Activated naive CD4-positive, alpha-beta T cell treated with anti-CD3 and anti-CD28 coated beads, Interleukin-2, amount 10 ng/mL, durations not matched to agents 7 days and 5 days (primary cell): ENCODE measurements around the gene RBM15.

Experiments used
- CTCF ChIA-PET: fragments of 350-600 bp; sonication (Branson Sonifier 250); formaldehyde crosslinking; loops from one replicate; lab custom pipeline; 2021; ENCODE audit warnings: antibody characterized with exemption; lab: Charles Lee
- DNase-seq: peaks from one replicate; pipeline ENCODE4 v3.0.0-alpha.2; 2020
- H3K27ac Mint-ChIP-seq: one replicate; pipeline ENCODE4 v1.8.0; 2021; ENCODE audit warnings: mild to moderate bottlenecking, moderate library complexity, mixed read lengths
- H3K27me3 Mint-ChIP-seq: one replicate; pipeline ENCODE4 v1.8.0; 2021; ENCODE audit warnings: mild to moderate bottlenecking, mixed read lengths
- H3K36me3 Mint-ChIP-seq: one replicate; pipeline ENCODE4 v1.8.0; 2021; ENCODE audit warnings: mixed read lengths
- H3K4me1 Mint-ChIP-seq: one replicate; pipeline ENCODE4 v1.8.0; 2021; ENCODE audit warnings: mixed read lengths
- H3K4me3 Mint-ChIP-seq: one replicate; pipeline ENCODE4 v1.8.0; 2021; ENCODE audit warnings: mild to moderate bottlenecking, moderate library complexity, mixed read lengths
- H3K9me3 Mint-ChIP-seq: one replicate; pipeline ENCODE4 v1.8.0; 2021; ENCODE audit warnings: mixed read lengths

The RBM15 gene

DNA sequence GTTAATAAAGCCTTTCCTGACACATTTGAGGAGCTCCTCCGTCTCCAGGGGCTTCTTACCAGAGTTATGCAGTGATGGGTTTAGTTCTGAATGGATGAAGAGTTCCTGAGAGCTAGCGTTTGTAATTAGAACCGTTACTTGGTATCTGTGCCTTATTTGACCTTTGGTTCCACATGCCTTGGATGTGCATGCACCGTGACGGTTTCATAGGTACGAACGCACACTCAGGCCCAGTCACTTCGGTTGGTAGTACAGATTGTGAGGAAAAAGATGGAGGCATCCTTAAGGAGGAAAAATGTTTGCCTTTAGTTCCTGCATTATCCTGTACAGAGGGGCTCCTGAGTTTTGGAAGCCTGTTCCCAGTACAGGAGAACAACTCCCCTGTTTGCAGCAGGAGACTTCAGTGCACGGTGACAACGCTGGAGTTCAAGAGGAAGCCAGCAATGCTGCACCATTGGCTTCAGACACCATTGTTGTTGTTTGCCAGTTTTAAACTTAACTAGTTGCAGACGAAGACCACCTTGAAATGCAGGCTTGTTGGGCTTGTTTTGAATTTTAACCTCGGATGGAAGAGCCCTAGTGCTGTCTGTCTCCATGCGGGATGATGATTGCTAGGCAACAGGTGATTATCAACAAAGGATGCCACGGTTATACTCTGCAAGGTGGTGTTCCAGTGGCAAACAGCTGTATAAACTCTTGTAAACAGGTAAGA, 8.2 kb downstream of the RBM15 start:
- no peaks in the 10 kb centered on the region for H3K27me3 Mint-ChIP-seq
- no peak for DNase-seq
- no peak overlapping the region for H3K4me3 Mint-ChIP-seq
- no peaks in the 10 kb centered on the region for H3K9me3 Mint-ChIP-seq
- CTCF ChIA-PET, result interaction anchor here (0.7 to 1.4 kb wide), 2 partner anchors 14 to 35 kb away, joined by 3 read pairs; no protein-coding TSS in a partner anchor
- peaks cover 66% of the 10 kb centered on the region for H3K36me3 Mint-ChIP-seq
- no peak overlapping the region for H3K27ac Mint-ChIP-seq
- peaks cover 85% of the 10 kb centered on the region for H3K4me1 Mint-ChIP-seq

DNA sequence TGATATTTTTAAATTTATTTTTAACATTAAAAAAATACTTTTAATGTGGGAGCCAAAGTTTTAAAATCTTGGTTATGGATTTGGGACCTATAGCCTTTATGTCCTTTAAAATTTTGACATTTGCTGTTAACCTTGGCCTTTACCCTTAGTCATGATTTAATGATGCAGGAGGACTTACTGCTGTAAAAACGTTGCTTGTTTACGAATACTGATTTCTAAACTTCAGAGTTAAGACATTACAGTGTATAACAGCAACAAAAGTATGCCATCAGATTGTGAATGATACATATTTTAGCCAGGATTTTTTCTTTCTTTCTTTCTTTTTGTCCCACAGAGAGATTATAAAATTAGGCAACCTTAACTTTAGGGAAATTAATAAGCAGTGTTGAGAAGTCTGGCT, 8.9 kb downstream of the RBM15 start:
- peak overlapping the region; percentile 40 for H3K4me3 Mint-ChIP-seq
- H3K9me3 Mint-ChIP-seq, result no peaks in the 10 kb centered on the region
- no peak for DNase-seq
- peaks cover 60% of the 10 kb centered on the region for H3K36me3 Mint-ChIP-seq
- H3K27ac Mint-ChIP-seq, result peak overlapping the region; percentile 52
- CTCF ChIA-PET, result interaction anchor here (1.2 to 2.2 kb wide), 4 partner anchors 9 to 141 kb away, joined by 3 to 9 read pairs (median 5); partner anchors contain the start of gene RBM15
- no peaks in the 10 kb centered on the region for H3K27me3 Mint-ChIP-seq
- H3K4me1 Mint-ChIP-seq, result peaks cover 78% of the 10 kb centered on the region

DNA sequence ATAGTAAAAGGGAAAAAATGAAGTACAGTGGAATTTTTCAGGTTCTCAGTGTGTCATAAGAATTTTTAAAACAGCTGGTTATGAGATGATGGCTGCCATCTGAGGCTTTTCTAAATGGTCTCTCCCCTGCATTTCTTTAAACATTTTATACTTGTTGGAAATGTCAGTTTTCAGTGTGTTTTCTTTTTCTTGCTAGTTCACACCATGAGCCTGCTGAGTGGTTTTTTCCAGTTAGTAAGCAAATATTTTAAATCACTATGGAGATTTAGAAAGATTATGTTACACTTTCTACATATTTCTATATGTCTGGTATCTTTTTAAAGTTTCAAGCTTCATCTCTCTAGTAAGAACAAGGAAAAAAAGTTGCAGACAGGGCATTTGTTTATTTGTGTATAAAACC, 9.6 kb downstream of the RBM15 start:
- CTCF ChIA-PET, result interaction anchor here (1.1 to 2.2 kb wide), 5 partner anchors 10 to 146 kb away, joined by 3 to 9 read pairs (median 5); partner anchors contain the start of gene RBM15
- Mint-ChIP-seq H3K36me3 (peaks cover 60% of the 10 kb centered on the region), H3K4me1 (peaks cover 77% of the 10 kb centered on the region)

DNA sequence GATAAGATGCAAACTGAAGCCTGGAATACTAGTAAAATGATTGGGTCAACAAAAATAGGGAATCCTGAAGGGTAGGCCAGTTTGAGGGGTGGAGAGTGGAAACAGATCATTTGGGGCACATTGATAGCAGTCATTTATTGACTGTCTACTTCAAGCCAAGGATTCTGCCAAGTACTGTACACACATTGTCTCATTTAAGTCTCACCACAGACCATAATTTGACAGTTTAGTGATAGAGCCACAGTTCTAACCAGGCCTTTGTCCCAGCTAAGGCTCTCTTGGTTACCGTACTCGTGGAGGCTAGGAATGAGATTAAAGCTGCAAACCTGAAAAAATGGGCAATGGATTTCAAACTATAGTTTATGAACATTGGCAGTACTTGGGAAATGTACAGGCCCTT, 11.2 kb downstream of the RBM15 start:
- Mint-ChIP-seq H3K27ac (no peak overlapping the region), H3K4me1 (peaks cover 67% of the 10 kb centered on the region), H3K36me3 (peaks cover 53% of the 10 kb centered on the region), H3K27me3 (no peaks in the 10 kb centered on the region), H3K9me3 (no peaks in the 10 kb centered on the region), H3K4me3 (no peak overlapping the region)
- CTCF ChIA-PET, result interaction anchor here (2.2 kb wide), 1 partner anchor 143 kb away, joined by 9 read pairs; no protein-coding TSS in a partner anchor
- DNase-seq, result no peak

More for the DNA sequence above, 9.6 kb downstream of the RBM15 start:
- DNase-seq, result no peak
- Mint-ChIP-seq H3K27me3 (no peaks in the 10 kb centered on the region), H3K9me3 (no peaks in the 10 kb centered on the region), H3K27ac (no peak overlapping the region), H3K4me3 (no peak overlapping the region)

DNA sequence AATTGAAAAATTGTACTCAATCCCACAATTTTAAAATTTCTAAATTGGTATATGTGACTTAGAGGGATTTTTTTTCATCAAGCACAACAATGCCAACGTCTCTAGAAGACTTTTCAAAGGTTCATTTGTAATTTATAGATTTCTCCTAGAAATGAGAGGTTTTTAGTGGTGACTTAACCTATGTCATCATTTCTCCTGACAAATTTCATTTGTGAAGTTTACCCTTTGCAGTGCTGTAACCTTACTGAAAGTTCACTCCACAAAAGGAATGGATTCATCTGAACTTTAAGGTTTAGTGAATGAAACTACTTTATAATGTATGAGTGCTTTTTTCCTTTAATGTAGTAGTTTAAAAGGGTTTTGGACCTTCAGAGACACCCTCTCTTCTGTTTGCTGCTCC, 16.1 kb downstream of the RBM15 start:
- Mint-ChIP-seq H3K4me3 (no peak overlapping the region), H3K36me3 (peaks cover 32% of the 10 kb centered on the region), H3K4me1 (peaks cover 36% of the 10 kb centered on the region), H3K27ac (no peak overlapping the region), H3K9me3 (no peaks in the 10 kb centered on the region), H3K27me3 (no peaks in the 10 kb centered on the region)
- no peak for DNase-seq
- CTCF ChIA-PET, result no interaction called here

DNA sequence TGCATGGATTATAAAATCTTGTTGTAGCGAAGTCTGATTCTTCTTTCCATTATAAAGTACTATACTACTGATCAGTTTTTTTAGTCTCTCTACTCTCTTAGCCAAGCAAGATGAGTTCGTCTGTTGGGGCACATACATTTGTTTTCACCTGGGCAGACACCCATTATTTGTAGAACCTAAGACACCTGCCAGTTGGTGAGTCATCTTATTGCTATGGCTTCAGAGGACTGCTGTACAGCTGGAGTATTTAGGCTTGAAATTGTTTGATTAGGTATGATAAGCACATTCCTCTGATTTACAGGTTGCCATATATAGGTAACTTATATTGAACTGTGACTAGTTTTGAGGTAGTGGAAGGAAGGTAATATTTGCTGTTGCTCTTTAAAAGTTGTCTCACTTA, 17.2 kb downstream of the RBM15 start:
- Mint-ChIP-seq H3K9me3 (no peaks in the 10 kb centered on the region), H3K4me1 (peaks cover 25% of the 10 kb centered on the region), H3K27me3 (no peaks in the 10 kb centered on the region), H3K4me3 (no peak overlapping the region), H3K27ac (no peak overlapping the region), H3K36me3 (peaks cover 35% of the 10 kb centered on the region)
- DNase-seq, result no peak
- CTCF ChIA-PET, result no interaction called here

DNA sequence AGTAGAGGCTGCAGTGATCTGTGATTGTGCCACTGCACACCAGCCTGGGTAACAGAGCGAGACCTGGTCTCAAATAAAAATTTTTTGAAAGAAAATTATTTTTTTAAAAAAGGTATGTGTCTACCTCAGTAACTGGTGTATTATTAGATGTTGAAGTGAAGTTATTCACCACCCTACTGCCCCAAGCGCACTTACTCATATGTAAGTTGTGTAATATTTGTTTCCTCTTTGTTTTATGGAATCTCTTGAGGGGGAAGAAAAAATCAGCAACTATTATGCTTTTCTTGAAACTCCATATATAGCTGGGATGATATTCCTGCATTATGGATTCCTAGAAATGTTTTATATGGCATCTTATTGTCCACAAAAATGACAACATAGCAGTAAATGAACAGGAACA, 21.3 kb downstream of the RBM15 start:
- no peak overlapping the region for H3K27ac Mint-ChIP-seq
- no peaks in the 10 kb centered on the region for H3K27me3 Mint-ChIP-seq
- H3K4me3 Mint-ChIP-seq, result no peak overlapping the region
- H3K36me3 Mint-ChIP-seq, result peaks cover 43% of the 10 kb centered on the region
- H3K9me3 Mint-ChIP-seq, result no peaks in the 10 kb centered on the region
- H3K4me1 Mint-ChIP-seq, result peaks cover 12% of the 10 kb centered on the region
- CTCF ChIA-PET, result no interaction called here
- DNase-seq, result no peak

DNA sequence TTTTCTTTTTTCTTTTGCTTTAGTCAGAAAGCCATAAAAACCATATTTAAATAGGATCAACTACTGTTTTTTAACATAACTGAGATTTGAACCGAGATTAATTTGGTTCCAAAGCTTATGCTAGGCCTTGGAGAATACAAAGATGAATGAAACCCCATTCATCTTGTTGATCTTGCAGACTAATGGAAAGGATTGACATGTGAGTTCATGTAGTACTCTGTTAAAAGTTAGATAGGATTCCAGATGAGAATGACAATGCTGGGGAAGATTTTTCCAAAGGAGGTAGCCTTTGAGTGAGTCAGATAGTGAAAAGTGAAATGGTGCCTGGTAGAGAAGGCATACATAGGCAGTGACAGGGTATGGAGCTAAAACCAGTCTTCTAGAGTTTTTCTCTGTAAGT, 22.7 kb downstream of the RBM15 start:
- no peaks in the 10 kb centered on the region for H3K9me3 Mint-ChIP-seq
- peaks cover 40% of the 10 kb centered on the region for H3K36me3 Mint-ChIP-seq
- no peak overlapping the region for H3K4me3 Mint-ChIP-seq
- CTCF ChIA-PET, result interaction anchor here (0.7 to 1.0 kb wide), 2 partner anchors 15 to 155 kb away, joined by 3 read pairs; no protein-coding TSS in a partner anchor
- peaks cover 3% of the 10 kb centered on the region for H3K4me1 Mint-ChIP-seq
- DNase-seq, result no peak
- no peaks in the 10 kb centered on the region for H3K27me3 Mint-ChIP-seq
- H3K27ac Mint-ChIP-seq, result no peak overlapping the region

DNA sequence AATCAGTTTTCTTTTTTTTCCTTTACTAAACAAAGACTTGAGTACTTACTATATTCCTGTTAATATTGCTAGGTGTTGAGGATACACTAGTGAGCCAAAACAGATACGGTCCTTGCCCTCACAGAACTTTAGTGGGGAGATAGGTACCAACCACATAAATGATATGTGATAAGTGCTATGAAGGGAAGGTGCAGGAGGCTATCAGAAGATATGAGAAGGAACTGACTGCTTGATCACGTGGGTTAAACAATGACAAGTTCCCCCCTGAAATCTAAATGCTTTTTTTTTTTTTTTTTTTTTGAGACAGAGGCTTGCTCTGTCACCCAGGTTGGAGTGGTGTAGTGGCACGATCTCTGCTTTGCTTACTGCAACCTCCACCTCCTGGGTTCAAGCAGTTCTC, 25.0 kb downstream of the RBM15 start:
- Mint-ChIP-seq H3K9me3 (no peaks in the 10 kb centered on the region), H3K4me1 (no peaks in the 10 kb centered on the region), H3K36me3 (peaks cover 36% of the 10 kb centered on the region), H3K27ac (no peak overlapping the region), H3K27me3 (no peaks in the 10 kb centered on the region), H3K4me3 (no peak overlapping the region)
- no peak for DNase-seq
- CTCF ChIA-PET, result no interaction called here

DNA sequence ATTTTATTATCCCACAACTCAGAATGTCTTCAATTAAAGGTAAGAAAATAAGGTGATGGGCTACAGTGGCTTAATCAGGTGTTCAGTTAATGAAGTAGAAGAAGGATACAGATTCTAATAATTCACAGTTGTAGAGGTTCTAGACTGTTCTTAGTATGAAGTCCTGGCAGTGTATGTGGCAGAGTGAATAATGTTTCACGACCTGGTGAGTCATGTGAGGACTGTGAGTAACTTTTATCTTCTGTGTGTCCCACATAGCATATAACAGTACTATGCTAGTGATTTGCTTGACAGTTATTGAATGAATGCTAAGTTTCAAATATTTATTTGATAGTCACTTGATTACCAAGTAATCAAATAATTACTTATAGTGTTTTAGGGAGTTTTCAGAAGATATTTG, 31.6 kb downstream of the RBM15 start:
- Mint-ChIP-seq H3K27me3 (no peaks in the 10 kb centered on the region), H3K4me3 (no peak overlapping the region), H3K27ac (no peak overlapping the region), H3K36me3 (peaks cover 25% of the 10 kb centered on the region), H3K4me1 (no peaks in the 10 kb centered on the region), H3K9me3 (no peaks in the 10 kb centered on the region)
- DNase-seq, result no peak
- CTCF ChIA-PET, result no interaction called here

DNA sequence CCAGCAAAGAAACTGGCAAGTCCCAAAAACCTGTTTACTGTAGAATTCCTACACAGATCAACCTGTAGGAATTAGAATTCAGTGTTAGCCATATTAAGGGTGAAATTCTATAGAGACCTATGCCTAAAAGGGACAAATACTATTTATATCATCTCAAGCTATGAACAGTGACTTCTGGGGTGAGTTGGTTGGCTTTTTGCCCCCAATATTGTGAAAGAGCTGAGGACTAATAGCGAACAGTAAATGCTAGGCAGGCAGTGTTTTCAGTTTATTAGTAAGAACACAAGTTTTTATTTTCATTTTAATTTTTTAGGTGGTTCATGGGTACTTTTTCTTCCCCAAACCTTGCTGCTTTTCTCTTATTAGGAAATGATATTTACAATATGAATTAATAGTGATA, 36.3 kb downstream of the RBM15 start:
- no peaks in the 10 kb centered on the region for H3K9me3 Mint-ChIP-seq
- no peak overlapping the region for H3K4me3 Mint-ChIP-seq
- no peak for DNase-seq
- H3K27me3 Mint-ChIP-seq, result no peaks in the 10 kb centered on the region
- no peak overlapping the region for H3K27ac Mint-ChIP-seq
- CTCF ChIA-PET, result interaction anchor here (0.9 kb wide), 1 partner anchor 36 kb away, joined by 3 read pairs; the partner anchor contains the start of gene RBM15
- H3K4me1 Mint-ChIP-seq, result no peaks in the 10 kb centered on the region
- peaks cover 38% of the 10 kb centered on the region for H3K36me3 Mint-ChIP-seq

DNA sequence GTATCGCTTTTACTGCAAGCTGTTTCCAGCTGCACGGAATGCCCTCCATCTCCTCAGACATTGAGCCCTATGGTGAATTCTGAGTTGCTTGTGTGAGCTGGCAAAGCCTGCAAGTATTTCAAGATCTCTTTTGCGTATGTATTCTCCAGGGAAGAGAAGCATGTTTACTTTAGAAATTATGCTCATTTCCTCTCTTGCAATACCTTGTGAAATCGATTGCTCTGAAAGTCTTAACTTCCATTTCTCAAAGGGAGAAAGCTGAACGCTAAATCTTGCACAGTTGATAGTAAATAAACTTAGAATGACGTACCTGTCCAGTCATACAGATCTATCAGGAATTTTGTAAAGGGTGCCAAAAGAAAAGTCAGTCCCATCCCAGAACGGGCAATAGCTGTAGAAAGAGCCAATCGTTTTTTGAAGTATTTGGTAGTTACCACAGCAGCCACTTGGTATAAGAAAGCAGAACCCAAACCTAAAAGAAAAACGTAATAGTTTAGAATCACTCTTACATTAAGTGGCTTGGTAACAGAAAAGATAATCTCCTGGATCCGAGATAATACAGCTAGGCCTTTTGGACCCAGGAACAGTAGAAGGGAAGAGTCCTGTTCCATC, 41.6 kb downstream of the RBM15 start:
- peaks cover 43% of the 10 kb centered on the region for H3K36me3 Mint-ChIP-seq

DNA sequence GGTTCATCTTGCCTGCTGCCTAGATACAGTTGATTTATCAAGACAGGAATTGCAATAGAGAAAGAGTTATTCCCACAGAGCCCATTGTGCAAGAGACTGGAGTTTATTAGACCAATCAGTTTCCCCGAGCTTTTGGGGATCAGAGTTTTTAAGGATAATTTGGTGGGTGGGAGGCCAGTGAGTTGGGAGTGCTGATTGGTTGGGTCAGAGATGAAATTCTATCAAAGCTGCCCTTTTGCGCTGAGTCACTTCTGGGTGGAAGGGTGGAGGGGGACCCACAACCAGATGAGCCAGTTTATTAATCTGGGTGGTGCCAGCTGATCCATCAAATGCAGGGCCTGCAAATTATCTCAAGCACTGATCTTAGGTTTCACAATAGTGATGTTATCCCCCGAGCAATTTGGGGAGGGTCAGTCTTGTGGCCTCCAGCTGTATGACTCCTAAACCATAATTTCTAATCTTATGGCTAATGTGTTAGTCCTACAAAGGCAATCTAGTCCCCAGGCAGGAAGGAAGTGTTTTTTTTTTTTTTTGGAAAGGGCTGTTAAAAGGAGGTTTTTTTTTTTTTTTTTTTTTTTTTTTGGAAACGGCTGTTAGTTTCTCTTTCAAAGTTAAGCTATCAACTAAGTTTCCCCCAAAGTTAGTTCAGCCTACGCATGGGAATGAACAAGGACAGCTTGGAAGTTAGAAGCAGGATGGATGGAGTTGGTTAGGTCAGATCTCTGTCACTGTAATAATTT, 44.2 kb downstream of the RBM15 start:
- no peaks in the 10 kb centered on the region for H3K9me3 Mint-ChIP-seq
- DNase-seq, result no peak
- peak overlapping the region; percentile 69 for H3K4me3 Mint-ChIP-seq
- peaks cover 40% of the 10 kb centered on the region for H3K36me3 Mint-ChIP-seq
- H3K4me1 Mint-ChIP-seq, result peaks cover 21% of the 10 kb centered on the region
- H3K27ac Mint-ChIP-seq, result peak overlapping the region; percentile 91
- H3K27me3 Mint-ChIP-seq, result no peaks in the 10 kb centered on the region
- CTCF ChIA-PET, result interaction anchor here (0.6 to 2.3 kb wide), 3 partner anchors 14 to 295 kb away, joined by 3 to 6 read pairs (median 3); no protein-coding TSS in a partner anchor

More for the DNA sequence above, 41.6 kb downstream of the RBM15 start:
- no peaks in the 10 kb centered on the region for H3K27me3 Mint-ChIP-seq
- no peak overlapping the region for H3K4me3 Mint-ChIP-seq
- H3K27ac Mint-ChIP-seq, result no peak overlapping the region
- H3K4me1 Mint-ChIP-seq, result peaks cover 21% of the 10 kb centered on the region
- H3K9me3 Mint-ChIP-seq, result no peaks in the 10 kb centered on the region
- CTCF ChIA-PET, result no interaction called here
- DNase-seq, result no peak
